HG02938 (cell line): ENCODE data around the gene EEA1.
A peak's percentile ranks its signal among the peaks of the same experiment; 100 is the strongest.

Experiments used
- ATAC-seq: cut with Tn5 transposase; IDR thresholded peaks from one replicate; pipeline ENCODE4 v1.9.1; 2021; ENCODE audit warnings: mild to moderate bottlenecking, moderate library complexity; ENCODE audit not compliant: unreplicated experiment

Gene EEA1

GRCh38 chr12:92938638-92939037, 9.5 kb upstream of the EEA1 start:
- no peak for ATAC-seq

- ATAC-seq, result peak; percentile 55
Observed at GRCh38 chr12:92938018-92938417, 8.9 kb upstream of the EEA1 start.

- ATAC-seq, result no peak
Observed at GRCh38 chr12:92933606-92934005, 4.5 kb upstream of the EEA1 start.

GRCh38 chr12:92930421-92930820, 1.3 kb upstream of the EEA1 start:
- no peak for ATAC-seq

- ATAC-seq, result no peak
Observed at GRCh38 chr12:92929983-92930382, 888 bp upstream of the EEA1 start.

- peak; percentile 2 for ATAC-seq
Observed at GRCh38 chr12:92928421-92928961, 604 bp downstream of the EEA1 start.

GRCh38 chr12:92927436-92928281, 1.4 kb downstream of the EEA1 start:
- ATAC-seq, result no peak

GRCh38 chr12:92927055-92927435, 2.0 kb downstream of the EEA1 start:
- no peak for ATAC-seq

- no peak for ATAC-seq
Observed at GRCh38 chr12:92926549-92926948, 2.5 kb downstream of the EEA1 start.

GRCh38 chr12:92921877-92922276, 7.2 kb downstream of the EEA1 start:
- ATAC-seq, result peak; percentile 98

GRCh38 chr12:92915365-92915764, 13.7 kb downstream of the EEA1 start:
- ATAC-seq, result no peak

- ATAC-seq, result no peak
Observed at GRCh38 chr12:92914170-92914569, 14.9 kb downstream of the EEA1 start.

- no peak for ATAC-seq
Observed at GRCh38 chr12:92912672-92913071, 16.4 kb downstream of the EEA1 start.

- no peak for ATAC-seq
Observed at GRCh38 chr12:92912052-92912451, 17.0 kb downstream of the EEA1 start.

- ATAC-seq, result no peak
Observed at GRCh38 chr12:92911339-92911738, 17.8 kb downstream of the EEA1 start.

- no peak for ATAC-seq
Observed at GRCh38 chr12:92908108-92908507, 21.0 kb downstream of the EEA1 start.

- no peak for ATAC-seq
Observed at GRCh38 chr12:92905811-92906554, 23.1 kb downstream of the EEA1 start.

GRCh38 chr12:92905258-92905810, 23.8 kb downstream of the EEA1 start:
- ATAC-seq, result no peak

GRCh38 chr12:92900941-92901340, 28.2 kb downstream of the EEA1 start:
- ATAC-seq, result no peak

- no peak for ATAC-seq
Observed at GRCh38 chr12:92899386-92900001, 29.6 kb downstream of the EEA1 start.

GRCh38 chr12:92898755-92899154, 30.3 kb downstream of the EEA1 start:
- no peak for ATAC-seq
